ENCODE measurements around the gene PCDH19.
A peak's percentile ranks its signal among the peaks of the same experiment; 100 is the strongest.

Gene PCDH19

GRCh38 chrX:100411802-100412715, 2.0 kb upstream of the PCDH19 start:
- TF ChIP-seq, protein P1, sequence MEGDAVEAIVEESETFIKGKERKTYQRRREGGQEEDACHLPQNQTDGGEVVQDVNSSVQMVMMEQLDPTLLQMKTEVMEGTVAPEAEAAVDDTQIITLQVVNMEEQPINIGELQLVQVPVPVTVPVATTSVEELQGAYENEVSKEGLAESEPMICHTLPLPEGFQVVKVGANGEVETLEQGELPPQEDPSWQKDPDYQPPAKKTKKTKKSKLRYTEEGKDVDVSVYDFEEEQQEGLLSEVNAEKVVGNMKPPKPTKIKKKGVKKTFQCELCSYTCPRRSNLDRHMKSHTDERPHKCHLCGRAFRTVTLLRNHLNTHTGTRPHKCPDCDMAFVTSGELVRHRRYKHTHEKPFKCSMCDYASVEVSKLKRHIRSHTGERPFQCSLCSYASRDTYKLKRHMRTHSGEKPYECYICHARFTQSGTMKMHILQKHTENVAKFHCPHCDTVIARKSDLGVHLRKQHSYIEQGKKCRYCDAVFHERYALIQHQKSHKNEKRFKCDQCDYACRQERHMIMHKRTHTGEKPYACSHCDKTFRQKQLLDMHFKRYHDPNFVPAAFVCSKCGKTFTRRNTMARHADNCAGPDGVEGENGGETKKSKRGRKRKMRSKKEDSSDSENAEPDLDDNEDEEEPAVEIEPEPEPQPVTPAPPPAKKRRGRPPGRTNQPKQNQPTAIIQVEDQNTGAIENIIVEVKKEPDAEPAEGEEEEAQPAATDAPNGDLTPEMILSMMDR (IDR thresholded peaks at IDR 0.05; ENCODE audit: low read depth, low read length) = no peak
- no peak for DNase-seq
- no peaks in the 10 kb centered on the region for H3K27me3 ChIP-seq
- H3K4me1 ChIP-seq = no peaks in the 10 kb centered on the region
- no peaks in the 10 kb centered on the region for H3K9me3 ChIP-seq
- peak overlapping the region; percentile 55 for H3K4me3 ChIP-seq (ENCODE audit: low read depth, low read length)
- H3K36me3 ChIP-seq = peaks cover 4% of the 10 kb centered on the region; the same call in 1 of the 2 replicates

DNA sequence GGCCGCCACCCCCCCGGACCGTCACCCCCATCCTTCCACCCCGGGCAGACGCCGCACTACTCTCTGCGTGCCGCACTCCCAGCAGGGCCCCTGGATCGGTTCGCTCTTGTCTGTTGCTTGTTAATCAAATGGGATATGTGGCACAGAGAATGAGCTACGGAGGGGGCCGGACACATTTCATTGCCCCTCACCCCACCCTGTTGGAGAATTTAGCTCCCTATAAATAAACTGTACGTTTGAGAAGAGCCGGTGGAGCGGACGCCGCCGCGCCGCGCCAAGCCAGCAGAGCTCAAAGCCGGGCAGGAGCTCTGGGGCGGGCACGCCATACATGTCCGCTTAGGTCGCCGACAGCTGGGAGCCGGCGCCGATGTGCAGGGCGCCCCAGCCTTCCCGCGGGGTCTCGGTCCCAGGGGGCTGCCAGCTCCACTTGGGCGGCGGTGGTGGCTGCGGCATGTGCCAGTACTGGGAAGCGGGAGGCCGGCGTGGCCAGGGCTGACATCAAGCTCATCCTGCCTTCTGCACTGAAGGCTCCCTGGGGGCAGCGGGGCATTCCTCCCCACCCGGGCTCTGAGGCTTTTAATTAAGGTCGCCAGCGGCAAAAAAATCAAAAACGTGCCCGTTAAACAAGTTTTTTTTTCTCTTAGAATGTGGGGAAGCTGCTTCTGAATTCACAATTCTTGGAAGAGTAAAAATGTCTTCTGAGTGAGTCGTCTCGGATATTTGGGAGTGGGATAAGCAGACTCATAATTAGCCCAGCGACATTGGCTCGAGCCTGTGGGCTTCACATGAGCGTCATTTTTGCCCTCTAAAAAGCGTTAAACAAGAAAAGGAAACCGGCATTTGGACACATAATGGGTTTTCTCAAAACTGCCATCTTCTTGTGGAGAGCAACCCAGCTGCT, 1.1 kb upstream of the PCDH19 start:
- Histone ChIP-seq H3K4me1 (no peaks in the 10 kb centered on the region), H3K27me3 (no peaks in the 10 kb centered on the region), H3K4me3 (ENCODE audit: low read depth, low read length) (peak overlapping the region; percentile 55), H3K36me3 (peaks cover 4% of the 10 kb centered on the region; the same call in 1 of the 2 replicates), H3K9me3 (no peaks in the 10 kb centered on the region)
- TF ChIP-seq, protein P1 (IDR thresholded peaks at IDR 0.05; ENCODE audit: low read depth, low read length) = no peak
- DNase-seq = peak; percentile 30

DNA sequence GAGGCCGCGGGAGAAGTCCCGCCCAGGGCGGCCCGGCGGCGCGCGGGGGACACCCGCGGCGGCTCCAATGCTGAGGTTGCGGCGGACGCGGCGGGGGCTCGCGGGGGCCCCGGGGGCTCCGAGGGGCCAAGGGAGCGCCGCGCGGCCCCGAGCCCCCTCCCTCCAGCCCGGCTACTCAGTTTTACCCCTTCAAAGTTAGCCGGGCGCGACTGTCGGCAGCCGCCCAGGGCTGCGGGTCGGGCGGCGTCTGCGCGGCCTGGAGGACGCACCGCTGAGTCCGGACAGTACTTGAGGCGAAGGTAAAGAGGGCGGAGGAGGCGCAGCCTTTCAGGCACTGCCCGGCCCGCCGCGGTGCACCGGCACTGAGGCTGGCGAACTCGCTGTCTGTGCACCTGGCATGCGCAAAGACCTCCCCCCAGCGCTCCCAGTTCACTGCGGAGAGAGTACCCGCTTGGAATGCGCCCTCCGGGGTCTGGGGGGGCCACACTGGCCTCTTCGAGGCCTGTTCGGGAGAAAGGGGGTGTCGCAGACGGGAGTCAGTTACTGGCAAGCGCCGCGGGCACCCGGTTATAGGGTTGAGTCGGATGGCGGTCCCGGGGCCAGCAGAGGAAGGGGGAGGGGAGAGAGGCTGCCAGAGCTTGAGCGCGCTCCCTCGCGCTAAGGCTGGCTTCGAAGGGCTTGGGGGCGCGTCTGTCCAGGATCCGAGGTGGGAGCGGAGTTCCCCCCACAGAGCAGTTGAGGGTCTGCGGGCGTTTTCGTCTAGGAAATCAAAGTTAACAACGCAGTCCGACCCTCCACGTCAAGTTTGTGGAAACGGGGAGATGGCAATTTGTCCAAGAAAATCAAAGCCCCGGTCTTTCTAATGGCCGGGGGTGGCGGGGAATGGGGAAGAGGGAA, 1.1 kb downstream of the PCDH19 start:
- TF ChIP-seq, protein P1 (IDR thresholded peaks at IDR 0.05; ENCODE audit: low read depth, low read length) = no peak
- Histone ChIP-seq H3K4me3 (ENCODE audit: low read depth, low read length) (peak overlapping the region; percentile 69), H3K4me1 (no peaks in the 10 kb centered on the region), H3K27me3 (no peaks in the 10 kb centered on the region), H3K9me3 (no peaks in the 10 kb centered on the region), H3K36me3 (peaks cover 4% of the 10 kb centered on the region; the same call in 1 of the 2 replicates)
- no peak for DNase-seq

DNA sequence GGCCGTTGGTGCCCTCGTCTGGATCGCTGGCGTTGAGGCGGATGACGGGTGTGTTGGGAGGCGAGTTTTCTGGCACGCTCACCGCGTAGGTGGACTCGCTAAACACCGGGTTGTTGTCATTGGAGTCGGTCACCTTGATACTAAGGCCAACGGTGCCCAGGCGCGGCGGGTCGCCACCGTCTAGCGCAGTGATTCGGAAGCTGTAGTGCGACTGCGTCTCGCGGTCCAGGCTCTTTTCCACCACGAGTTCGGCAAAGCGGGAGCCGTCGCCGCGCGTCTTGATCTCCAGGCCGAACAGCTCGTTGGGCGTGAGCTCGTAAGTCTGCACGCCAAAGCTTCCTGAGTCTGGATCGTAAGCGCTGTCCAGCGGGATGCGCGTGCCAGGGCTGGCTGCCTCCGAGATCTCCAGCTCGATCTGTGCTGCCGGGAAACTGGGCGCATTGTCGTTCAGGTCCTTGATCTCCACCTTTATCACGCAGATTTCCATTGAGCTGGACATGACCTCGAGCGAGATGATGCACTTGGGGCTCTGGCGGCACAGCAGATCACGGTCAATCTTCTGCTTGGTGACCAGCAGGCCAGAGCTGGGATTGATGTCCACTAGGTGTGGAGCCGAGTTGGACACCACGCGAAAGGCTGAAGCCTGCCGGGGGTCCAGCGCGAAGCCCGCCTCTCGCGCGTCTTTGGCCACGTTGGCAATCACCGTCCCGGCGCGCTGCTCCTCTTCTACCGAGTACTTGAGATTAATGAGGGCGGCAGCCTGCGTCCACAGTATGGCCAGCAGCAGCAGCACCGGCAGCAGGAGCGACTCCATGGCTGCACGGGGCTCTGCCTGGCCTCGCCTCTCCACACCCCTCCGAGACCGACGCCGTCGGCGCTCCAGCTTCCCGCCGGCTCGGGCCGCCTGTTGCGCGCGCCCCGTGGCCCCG, 2.0 kb downstream of the PCDH19 start:
- H3K4me3 ChIP-seq (ENCODE audit: low read depth, low read length) = no peak overlapping the region
- DNase-seq = no peak
- H3K4me1 ChIP-seq = no peaks in the 10 kb centered on the region
- peaks cover 4% of the 10 kb centered on the region; the same call in 1 of the 2 replicates for H3K36me3 ChIP-seq
- no peaks in the 10 kb centered on the region for H3K9me3 ChIP-seq
- TF ChIP-seq, protein P1 (IDR thresholded peaks at IDR 0.05; ENCODE audit: low read depth, low read length) = no peak
- H3K27me3 ChIP-seq = no peaks in the 10 kb centered on the region
